SH-SY5Y (cell line): ENCODE results near the gene TNXB.

Experiments
- GATA2 ChIP-seq: IDR thresholded peaks from 2 replicates; pipeline ENCODE4 v1.6.1; 2011; ENCODE audit warnings: mild to moderate bottlenecking, low read depth, low read length
- GATA3 ChIP-seq: IDR thresholded peaks from 2 replicates; pipeline ENCODE4 v1.6.1; 2011; ENCODE audit warnings: low read depth, mild to moderate bottlenecking, low read length, moderate library complexity

Gene TNXB

DNA sequence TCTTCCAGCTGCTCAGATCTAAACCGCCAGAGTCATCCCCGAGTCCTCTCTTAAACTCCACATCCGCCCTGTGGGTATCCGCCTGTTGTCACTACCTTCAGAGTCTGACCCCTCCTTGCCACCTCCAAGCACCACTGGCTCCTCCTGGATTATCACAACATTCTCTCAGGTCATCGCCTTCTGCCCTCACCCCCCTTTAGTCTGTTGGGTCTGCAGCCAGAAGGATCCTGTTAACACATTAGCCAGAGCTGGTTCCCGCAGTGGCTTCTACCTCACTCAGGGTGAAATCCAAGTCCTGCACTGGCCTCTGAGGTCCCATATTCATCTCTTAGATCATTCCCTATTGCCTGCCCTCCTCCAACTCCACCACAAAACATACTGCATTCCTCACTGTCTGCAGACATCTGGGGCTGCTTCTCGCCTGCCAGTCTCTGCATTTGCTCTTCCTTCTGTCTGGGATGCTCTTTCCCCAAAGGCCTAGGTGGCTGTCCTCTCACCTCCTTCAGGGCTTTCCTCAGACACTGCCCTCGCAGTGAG lies 34.1 kb downstream of the TNXB start:
- TF ChIP-seq GATA3 (no peak), GATA2 (no peak)

DNA sequence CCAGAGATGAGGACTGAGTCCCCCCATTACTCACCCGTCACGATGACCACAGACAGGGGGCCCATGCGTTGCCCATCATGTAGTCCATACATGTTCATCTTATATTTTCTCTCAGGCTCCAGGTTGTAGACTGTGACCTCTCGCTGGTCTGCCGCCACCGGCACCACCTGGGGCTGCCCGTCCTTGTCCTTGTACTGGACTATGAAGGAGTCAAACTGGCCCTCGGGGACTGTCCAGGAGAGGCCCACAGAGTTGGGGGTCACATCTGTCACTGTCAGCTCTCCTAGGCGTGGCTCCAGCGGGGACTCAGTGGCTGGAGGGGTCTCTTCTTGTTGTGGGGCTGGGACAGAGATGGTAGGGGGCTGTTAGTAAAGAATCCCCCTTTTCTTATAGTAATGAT lies 35.5 kb downstream of the TNXB start:
- no peak for TF ChIP-seq GATA3
- no peak for TF ChIP-seq GATA2

DNA sequence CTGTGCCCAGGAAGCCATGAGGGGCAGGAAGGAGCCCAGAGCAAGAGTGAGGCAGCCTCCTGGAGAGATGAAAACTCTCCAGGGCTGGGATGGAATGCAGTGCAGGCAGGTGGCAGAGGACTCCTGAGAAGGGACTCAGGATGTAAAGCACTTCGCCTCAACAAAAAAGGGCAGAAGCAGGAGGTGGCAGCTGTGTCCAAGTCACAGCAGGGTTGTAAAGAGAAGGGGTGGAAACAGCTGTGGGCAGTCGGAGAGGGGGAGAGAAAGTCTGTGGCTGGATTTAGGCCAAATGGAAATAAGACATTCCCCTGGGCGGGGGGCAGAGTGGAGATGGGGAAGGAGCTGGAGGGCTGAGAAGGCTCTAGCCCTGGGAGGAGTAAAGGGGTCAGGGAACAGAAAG lies 36.0 kb downstream of the TNXB start:
- TF ChIP-seq GATA3 = no peak
- TF ChIP-seq GATA2 = no peak

GRCh38 chr6:32070814-32071543 lies 38.2 kb downstream of the TNXB start:
- TF ChIP-seq GATA3 (no peak), GATA2 (no peak)

- TF ChIP-seq GATA3 (no peak), GATA2 (no peak)
These were observed 39.1 kb downstream of the TNXB start for GRCh38 chr6:32069878-32070515.

DNA sequence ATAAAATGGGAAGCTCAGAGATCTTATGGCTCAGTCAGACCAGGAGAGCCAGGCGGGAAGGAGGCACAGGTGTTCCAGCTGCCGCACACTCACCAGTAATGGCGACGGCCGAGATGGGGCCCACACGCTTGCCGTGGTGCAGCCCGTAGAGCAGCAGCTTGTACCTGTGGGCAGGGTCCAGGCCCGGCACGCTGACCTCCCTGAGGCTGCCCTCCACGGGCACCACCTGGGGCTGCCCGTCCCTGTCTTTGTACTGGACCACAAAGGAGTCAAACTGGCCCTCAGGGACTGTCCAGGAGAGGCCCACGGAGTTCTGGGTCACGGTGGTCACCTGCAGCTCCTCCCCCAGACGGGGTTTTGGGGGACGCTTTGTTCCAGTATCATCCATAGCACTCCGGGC lies 39.7 kb downstream of the TNXB start:
- TF ChIP-seq GATA3 = no peak
- TF ChIP-seq GATA2 = no peak

DNA sequence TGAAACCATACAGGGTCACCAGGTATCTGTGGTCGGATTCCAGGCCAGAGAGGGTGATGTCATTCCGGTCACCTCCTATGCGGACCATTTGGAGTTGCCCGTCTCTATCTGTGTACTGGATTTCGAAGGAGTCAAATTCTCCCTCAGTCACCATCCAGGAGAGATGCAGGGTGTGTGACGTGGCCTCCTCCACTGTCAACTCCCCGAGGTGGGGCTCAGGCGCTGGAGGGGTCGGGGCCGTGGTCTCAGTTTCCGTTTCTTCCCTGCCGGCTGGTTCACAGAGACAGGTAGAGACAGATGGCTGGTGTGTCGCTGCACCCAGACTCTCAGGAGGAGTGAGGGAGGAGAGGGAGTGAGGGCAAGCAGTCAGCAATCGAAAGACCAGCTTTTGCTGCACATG lies 40.3 kb downstream of the TNXB start:
- TF ChIP-seq GATA3 (no peak), GATA2 (no peak)

- TF ChIP-seq GATA2 (no peak), GATA3 (no peak)
These were observed 44.4 kb downstream of the TNXB start for GRCh38 chr6:32064706-32065105.

- TF ChIP-seq GATA2 (no peak), GATA3 (no peak)
These were observed 48.0 kb downstream of the TNXB start for GRCh38 chr6:32060966-32061655.

DNA sequence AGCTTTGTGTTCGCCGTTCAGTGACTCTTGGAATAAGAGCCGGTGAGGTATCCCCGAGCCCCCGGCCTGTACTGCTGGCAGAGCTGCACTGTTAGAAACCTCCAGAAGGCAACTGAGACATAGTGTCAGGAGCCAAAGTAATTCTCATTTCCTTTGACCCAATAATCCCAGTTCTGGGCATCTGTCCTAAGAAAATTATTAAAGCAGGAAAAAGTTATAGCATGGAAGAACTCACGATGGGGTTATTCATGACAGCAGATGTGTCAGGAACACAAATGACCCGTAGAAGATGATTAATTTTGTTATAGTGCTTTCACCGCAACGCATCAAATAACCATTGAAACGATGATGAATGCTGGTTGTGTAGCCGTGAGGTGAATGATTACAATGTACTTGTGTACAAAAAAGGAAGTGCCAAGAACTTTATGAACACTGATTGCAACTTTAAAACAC lies 50.6 kb downstream of the TNXB start:
- no peak for TF ChIP-seq GATA2
- no peak for TF ChIP-seq GATA3

GRCh38 chr6:32057966-32058365 lies 51.2 kb downstream of the TNXB start:
- TF ChIP-seq GATA2 (no peak), GATA3 (no peak)

- TF ChIP-seq GATA3 (no peak), GATA2 (no peak)
These were observed 52.9 kb downstream of the TNXB start for GRCh38 chr6:32056254-32056653.

DNA sequence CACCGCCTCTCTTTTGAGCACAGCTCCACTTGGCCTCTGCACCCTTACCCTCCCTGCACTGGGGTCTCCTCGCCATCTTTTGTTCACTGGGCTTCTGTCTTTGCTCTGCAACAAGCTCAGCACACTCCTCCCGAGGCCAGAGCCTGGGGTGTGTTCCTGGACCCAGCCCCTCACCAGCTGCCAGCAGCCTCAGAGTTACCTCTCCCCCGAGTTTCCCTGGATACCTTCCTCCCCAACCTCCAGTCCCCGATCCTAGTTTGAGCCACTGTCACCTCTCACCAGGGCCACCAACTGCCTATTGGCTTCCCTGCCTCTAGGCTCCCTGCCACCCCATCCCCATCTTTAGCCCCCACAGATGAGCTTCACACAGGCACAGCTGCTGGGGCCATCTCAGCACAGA lies 58.6 kb downstream of the TNXB start:
- TF ChIP-seq GATA3 (no peak), GATA2 (no peak)

DNA sequence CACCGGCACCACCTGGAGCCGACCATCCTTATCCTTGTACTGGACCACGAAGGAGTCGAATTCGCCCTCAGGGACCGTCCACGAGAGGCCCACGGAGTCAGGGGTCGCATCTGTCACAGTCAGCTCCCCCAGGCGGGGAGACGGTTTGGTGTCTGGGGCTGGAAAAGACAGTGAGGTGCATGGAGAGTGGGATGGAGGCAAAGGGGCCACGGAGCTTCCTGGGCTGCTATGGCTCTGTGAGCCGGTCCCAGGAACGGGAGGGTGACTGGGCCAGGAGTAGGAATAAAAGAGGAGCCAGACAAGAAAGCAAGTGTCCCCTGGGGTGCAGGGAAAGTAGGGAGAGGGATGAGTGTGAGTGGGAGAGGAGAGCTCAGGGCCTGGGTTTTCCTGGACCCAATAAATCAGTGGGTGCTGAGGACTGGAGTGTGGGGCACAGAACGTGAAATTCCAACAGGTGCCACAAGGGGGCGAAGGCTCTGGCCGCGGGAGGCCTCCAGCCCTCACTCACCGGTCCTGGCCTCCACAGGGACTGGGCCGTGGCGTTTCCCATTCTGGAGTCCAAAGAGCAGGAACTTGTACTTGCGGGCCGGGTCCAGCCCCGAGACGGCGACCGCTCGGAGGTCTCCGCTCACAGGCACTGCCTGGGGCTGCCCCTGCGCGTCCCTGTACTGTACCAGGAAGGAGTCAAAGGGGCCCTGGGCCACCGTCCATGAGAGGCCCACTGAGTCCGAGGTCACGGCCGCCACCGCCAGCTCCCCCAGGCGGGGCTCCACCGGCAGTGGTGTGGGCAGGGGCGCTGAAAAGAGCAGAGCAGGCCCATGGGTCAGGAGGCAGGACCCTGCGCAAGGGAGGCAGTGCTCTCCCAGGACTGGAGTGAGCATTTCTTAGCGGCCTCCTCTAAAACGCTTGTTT lies 61.0 kb downstream of the TNXB start:
- TF ChIP-seq GATA3 (no peak), GATA2 (no peak)

DNA sequence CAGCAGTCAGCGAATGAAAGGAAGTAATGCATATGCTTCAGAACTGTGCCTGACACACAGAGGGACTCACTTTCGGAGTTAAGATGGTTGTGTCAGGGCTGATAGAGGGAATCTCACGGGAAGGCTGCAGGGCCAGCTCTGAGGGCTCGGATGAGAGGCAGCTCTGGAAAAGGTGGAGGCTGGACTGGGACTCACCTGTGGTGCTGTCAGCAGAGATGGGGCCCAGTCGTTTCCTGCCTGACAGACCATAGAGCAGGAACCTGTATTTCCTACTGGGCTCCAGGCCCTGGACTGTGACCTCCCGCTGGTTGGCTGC lies 61.6 kb downstream of the TNXB start:
- no peak for TF ChIP-seq GATA2
